IMR-90 (cell line): ENCODE measurements around the gene ELFN1.

Experiments
- CTCF ChIP-seq: conservative IDR thresholded peaks from 2 replicates; pipeline ENCODE4 v1.5.1; 2012; ENCODE audit warnings: mild to moderate bottlenecking, low read depth, low read length, improper control_type of control experiment
- MAZ ChIP-seq: IDR thresholded peaks from 2 replicates; pipeline ENCODE4 v1.6.1; 2012; ENCODE audit warnings: low read depth, mild to moderate bottlenecking, low read length, improper control_type of control experiment, moderate library complexity, borderline replicate concordance

- TF ChIP-seq MAZ (no peak), CTCF (peak; percentile 38; the same call in 1 of the 2 replicates)
Measured at GRCh38 chr7:1758028-1758858, 88.2 kb downstream of the ELFN1 start.
